GM12801 (cell line): ENCODE results near the gene MCUB.

Experiments
- CTCF ChIP-seq: IDR thresholded peaks from one replicate; pipeline ENCODE4 v1.5.1; 2011; ENCODE audit warnings: control low read depth; ENCODE audit not compliant: insufficient read length; ENCODE audit errors: extremely low read depth

MCUB gene

GRCh38 chr4:109559983-109560686 is at the start of gene MCUB:
Gene MCUB, plus strand, starts transcription at chr4:109560246. Its CDS starts 92 bp downstream, at chr4:109560338.
- no peak for TF ChIP-seq CTCF

GRCh38 chr4:109510687-109511086 is 49.4 kb upstream of the MCUB start:
- TF ChIP-seq CTCF, result no peak

GRCh38 chr4:109511414-109511813 is 48.6 kb upstream of the MCUB start:
- no peak for TF ChIP-seq CTCF

GRCh38 chr4:109532182-109532581 is 27.9 kb upstream of the MCUB start:
- no peak for TF ChIP-seq CTCF

GRCh38 chr4:109545401-109545800 is 14.6 kb upstream of the MCUB start:
- TF ChIP-seq CTCF, result no peak

GRCh38 chr4:109547394-109547793 is 12.7 kb upstream of the MCUB start:
- TF ChIP-seq CTCF, result no peak

- TF ChIP-seq CTCF, result no peak
These were observed 11.4 kb upstream of the MCUB start for GRCh38 chr4:109548655-109549054.

GRCh38 chr4:109552237-109552636 is 7.8 kb upstream of the MCUB start:
- no peak for TF ChIP-seq CTCF
